ENCODE data around the gene PPP4C. TPM values are rescaled to one million over a fixed set of nuclear protein-coding genes. Genes with fewer than 3 reads are reported as not detected.

PPP4C gene
- total RNA-seq, 1 donor from 2014 or later: 68.9 TPM

GRCh38 chr16:30068750-30069610 lies 6.8 kb upstream of the PPP4C start:
- peaks cover 63% of the 10 kb centered on the region for H3K36me3 ChIP-seq
- TF ChIP-seq CTCF (IDR thresholded peaks at IDR 0.05): peak; percentile 27
- H3K27me3 ChIP-seq (ENCODE audit: low read depth): no peaks in the 10 kb centered on the region
- no peaks in the 10 kb centered on the region for H3K9me3 ChIP-seq
- no peak for DNase-seq
- no peak overlapping the region for H3K4me3 ChIP-seq
- H3K4me1 ChIP-seq: peaks cover 37% of the 10 kb centered on the region
- H3K27ac ChIP-seq: no peak overlapping the region
- intact Hi-C loops (cut with DNase I): no loop called here
- ATAC-seq: no peak

GRCh38 chr16:30069611-30070462 lies 6.0 kb upstream of the PPP4C start:
- DNase-seq (no peak), ATAC-seq (no peak)
- H3K9me3 ChIP-seq: no peaks in the 10 kb centered on the region
- H3K27me3 ChIP-seq (ENCODE audit: low read depth): no peaks in the 10 kb centered on the region
- TF ChIP-seq CTCF (IDR thresholded peaks at IDR 0.05): no peak
- no peak overlapping the region for H3K4me3 ChIP-seq
- H3K4me1 ChIP-seq: peaks cover 38% of the 10 kb centered on the region
- H3K27ac ChIP-seq: no peak overlapping the region
- intact Hi-C loops (cut with DNase I): no loop called here
- H3K36me3 ChIP-seq: peaks cover 63% of the 10 kb centered on the region

- Histone ChIP-seq H3K36me3 (peaks cover 63% of the 10 kb centered on the region), H3K4me3 (no peak overlapping the region), H3K27me3 (ENCODE audit: low read depth) (no peaks in the 10 kb centered on the region), H3K9me3 (no peaks in the 10 kb centered on the region), H3K27ac (no peak overlapping the region), H3K4me1 (peaks cover 43% of the 10 kb centered on the region)
- intact Hi-C loops (cut with DNase I): no loop called here
- TF ChIP-seq CTCF (IDR thresholded peaks at IDR 0.05): no peak
- no peak for DNase-seq
- no peak for ATAC-seq
These were observed 5.3 kb upstream of the PPP4C start for GRCh38 chr16:30070490-30070889.

GRCh38 chr16:30076276-30076791 lies 540 bp downstream of the PPP4C start:
- Histone ChIP-seq H3K27ac (peak overlapping the region; percentile 90), H3K4me3 (peak overlapping the region; percentile 94), H3K36me3 (peaks cover 58% of the 10 kb centered on the region), H3K4me1 (peaks cover 31% of the 10 kb centered on the region), H3K9me3 (no peaks in the 10 kb centered on the region), H3K27me3 (ENCODE audit: low read depth) (no peaks in the 10 kb centered on the region)
- DNase-seq: peak; percentile 58
- intact Hi-C loops (cut with DNase I): no loop called here
- TF ChIP-seq CTCF (IDR thresholded peaks at IDR 0.05): no peak
- peak; percentile 31 to 52 for ATAC-seq

- H3K4me3 ChIP-seq: no peak overlapping the region
- no peaks in the 10 kb centered on the region for H3K9me3 ChIP-seq
- H3K4me1 ChIP-seq: peaks cover 31% of the 10 kb centered on the region
- H3K27me3 ChIP-seq (ENCODE audit: low read depth): no peaks in the 10 kb centered on the region
- H3K36me3 ChIP-seq: peaks cover 58% of the 10 kb centered on the region
- H3K27ac ChIP-seq: no peak overlapping the region
- peak; percentile 14 for DNase-seq
- TF ChIP-seq CTCF (IDR thresholded peaks at IDR 0.05): no peak
- no peak for ATAC-seq
- intact Hi-C loops (cut with DNase I): no loop called here
These were observed 1.9 kb downstream of the PPP4C start for GRCh38 chr16:30077656-30078055.
